Embryonic facial prominence (tissue), 1 donor: ENCODE measurements around the gene ORM2.
"Not testable (repeated sequence)": the region's sequence is repeated elsewhere in the genome, so short reads cannot be mapped to it uniquely, and the experiment has no call there.

Experiments used
- DNase-seq: peaks from one replicate; pipeline ENCODE4 v3.0.0-alpha.2; 2016; ENCODE audit errors: extremely low spot score

Gene ORM2

GRCh38 chr9:114331229-114332195 lies 1.8 kb downstream of the ORM2 start:
- not testable (repeated sequence) for DNase-seq

- not testable (repeated sequence) for DNase-seq
Observed at GRCh38 chr9:114332474-114333040, 2.9 kb downstream of the ORM2 start.

- DNase-seq: not testable (repeated sequence)
Observed at GRCh38 chr9:114333718-114334117, 4.0 kb downstream of the ORM2 start.

GRCh38 chr9:114334490-114334889 lies 4.8 kb downstream of the ORM2 start:
- DNase-seq: no peak

GRCh38 chr9:114335745-114336144 lies 6.1 kb downstream of the ORM2 start:
- DNase-seq: no peak

GRCh38 chr9:114336157-114336556 lies 6.5 kb downstream of the ORM2 start:
- DNase-seq: no peak

- no peak for DNase-seq
Observed at GRCh38 chr9:114336699-114337395, 7.2 kb downstream of the ORM2 start.

GRCh38 chr9:114338187-114338586 lies 8.5 kb downstream of the ORM2 start:
- DNase-seq: no peak

GRCh38 chr9:114339130-114339908 lies 9.7 kb downstream of the ORM2 start:
- no peak for DNase-seq

- DNase-seq: no peak
Observed at GRCh38 chr9:114341152-114341830, 11.6 kb downstream of the ORM2 start.

- no peak for DNase-seq
Observed at GRCh38 chr9:114341991-114342390, 12.3 kb downstream of the ORM2 start.

GRCh38 chr9:114342755-114343440 lies 13.2 kb downstream of the ORM2 start:
- no peak for DNase-seq

- DNase-seq: no peak
Observed at GRCh38 chr9:114343471-114344187, 14.0 kb downstream of the ORM2 start.

- no peak for DNase-seq
Observed at GRCh38 chr9:114344188-114344566, 14.5 kb downstream of the ORM2 start.

- DNase-seq: no peak
Observed at GRCh38 chr9:114344692-114345091, 15.0 kb downstream of the ORM2 start.

- no peak for DNase-seq
Observed at GRCh38 chr9:114345493-114346065, 15.9 kb downstream of the ORM2 start.

GRCh38 chr9:114346146-114346545 lies 16.5 kb downstream of the ORM2 start:
- no peak for DNase-seq

- no peak for DNase-seq
Observed at GRCh38 chr9:114347675-114348074, 18.0 kb downstream of the ORM2 start.

GRCh38 chr9:114348261-114348905 lies 18.7 kb downstream of the ORM2 start:
- DNase-seq: no peak
